HUES48 (cell line): Measurements from ENCODE around the gene USP40.

Experiments used
- H3K27ac ChIP-seq: one replicate; pipeline ENCODE4 v1.7.0; 2013; ENCODE audit warnings: low read depth, low read length, inconsistent platforms
- H3K27me3 ChIP-seq: 2 replicates; pipeline ENCODE4 v1.6.1; 2013; ENCODE audit warnings: mild to moderate bottlenecking, low read length; ENCODE audit not compliant: control insufficient read depth, insufficient read depth
- H3K36me3 ChIP-seq: 2 replicates; pipeline ENCODE4 v1.6.1; 2013; ENCODE audit warnings: low read length; ENCODE audit not compliant: control insufficient read depth, insufficient read depth
- H3K4me1 ChIP-seq: 2 replicates; pipeline ENCODE4 v1.6.1; 2013; ENCODE audit warnings: mild to moderate bottlenecking, low read length; ENCODE audit not compliant: control insufficient read depth, insufficient read depth
- H3K4me3 ChIP-seq: 2 replicates; pipeline ENCODE4 v1.5.1; 2013; ENCODE audit warnings: mild to moderate bottlenecking, low read depth, low read length
- H3K9ac ChIP-seq: 2 replicates; pipeline ENCODE4 v1.6.1; 2013; ENCODE audit warnings: mild to moderate bottlenecking, low read depth, low read length, moderate library complexity
- H3K9me3 ChIP-seq: 2 replicates; pipeline ENCODE4 v1.6.1; 2013; ENCODE audit warnings: low read length; ENCODE audit not compliant: control insufficient read depth, insufficient read depth

The USP40 gene

GRCh38 chr2:233448220-233448559 lies 118.4 kb downstream of the USP40 start:
- H3K36me3 ChIP-seq = peaks cover 28% of the 10 kb centered on the region
- H3K9ac ChIP-seq = no peak overlapping the region
- H3K27me3 ChIP-seq = no peaks in the 10 kb centered on the region
- H3K4me3 ChIP-seq = no peak overlapping the region
- H3K4me1 ChIP-seq = peaks cover 2% of the 10 kb centered on the region; the same call in 1 of the 2 replicates
- no peaks in the 10 kb centered on the region for H3K9me3 ChIP-seq
- H3K27ac ChIP-seq = no peak overlapping the region

GRCh38 chr2:233447506-233448219 lies 118.9 kb downstream of the USP40 start:
- Histone ChIP-seq H3K4me1 (peaks cover 2% of the 10 kb centered on the region; the same call in 1 of the 2 replicates), H3K27me3 (no peaks in the 10 kb centered on the region), H3K36me3 (peaks cover 28% of the 10 kb centered on the region), H3K27ac (no peak overlapping the region), H3K9ac (no peak overlapping the region), H3K9me3 (no peaks in the 10 kb centered on the region), H3K4me3 (no peak overlapping the region)

GRCh38 chr2:233446606-233447305 lies 119.8 kb downstream of the USP40 start:
- Histone ChIP-seq H3K9me3 (no peaks in the 10 kb centered on the region), H3K9ac (no peak overlapping the region), H3K4me3 (no peak overlapping the region), H3K4me1 (peaks cover 2% of the 10 kb centered on the region; the same call in 1 of the 2 replicates), H3K27ac (no peak overlapping the region), H3K36me3 (peaks cover 21% of the 10 kb centered on the region), H3K27me3 (no peaks in the 10 kb centered on the region)

- Histone ChIP-seq H3K27ac (no peak overlapping the region), H3K27me3 (no peaks in the 10 kb centered on the region), H3K9ac (no peak overlapping the region), H3K9me3 (no peaks in the 10 kb centered on the region), H3K4me3 (no peak overlapping the region), H3K4me1 (peaks cover 2% of the 10 kb centered on the region; the same call in 1 of the 2 replicates), H3K36me3 (peaks cover 18% of the 10 kb centered on the region)
These were observed 120.5 kb downstream of the USP40 start for GRCh38 chr2:233446121-233446520.

- Histone ChIP-seq H3K4me3 (no peak overlapping the region), H3K27ac (no peak overlapping the region), H3K27me3 (no peaks in the 10 kb centered on the region), H3K9ac (no peak overlapping the region), H3K4me1 (peaks cover 2% of the 10 kb centered on the region; the same call in 1 of the 2 replicates), H3K9me3 (no peaks in the 10 kb centered on the region), H3K36me3 (peaks cover 18% of the 10 kb centered on the region)
These were observed 121.3 kb downstream of the USP40 start for GRCh38 chr2:233445152-233445830.

- no peak overlapping the region for H3K27ac ChIP-seq
- peaks cover 13% of the 10 kb centered on the region for H3K36me3 ChIP-seq
- H3K27me3 ChIP-seq = no peaks in the 10 kb centered on the region
- peaks cover 2% of the 10 kb centered on the region; the same call in 1 of the 2 replicates for H3K4me1 ChIP-seq
- no peak overlapping the region for H3K9ac ChIP-seq
- H3K4me3 ChIP-seq = no peak overlapping the region
- no peaks in the 10 kb centered on the region for H3K9me3 ChIP-seq
These were observed 122.1 kb downstream of the USP40 start for GRCh38 chr2:233444501-233444900.

- Histone ChIP-seq H3K9ac (no peak overlapping the region), H3K36me3 (peaks cover 9% of the 10 kb centered on the region), H3K27ac (no peak overlapping the region), H3K9me3 (no peaks in the 10 kb centered on the region), H3K4me3 (no peak overlapping the region), H3K4me1 (no peaks in the 10 kb centered on the region), H3K27me3 (no peaks in the 10 kb centered on the region)
These were observed 122.9 kb downstream of the USP40 start for GRCh38 chr2:233443511-233444183.

- Histone ChIP-seq H3K4me1 (no peaks in the 10 kb centered on the region), H3K36me3 (peaks cover 22% of the 10 kb centered on the region), H3K9me3 (no peaks in the 10 kb centered on the region), H3K4me3 (no peak overlapping the region), H3K27me3 (no peaks in the 10 kb centered on the region), H3K27ac (no peak overlapping the region), H3K9ac (no peak overlapping the region)
These were observed 124.6 kb downstream of the USP40 start for GRCh38 chr2:233442028-233442310.

GRCh38 chr2:233441161-233442027 lies 125.2 kb downstream of the USP40 start:
- no peaks in the 10 kb centered on the region for H3K27me3 ChIP-seq
- H3K36me3 ChIP-seq = peaks cover 27% of the 10 kb centered on the region
- no peaks in the 10 kb centered on the region for H3K4me1 ChIP-seq
- no peak overlapping the region for H3K4me3 ChIP-seq
- H3K27ac ChIP-seq = no peak overlapping the region
- H3K9ac ChIP-seq = no peak overlapping the region
- H3K9me3 ChIP-seq = no peaks in the 10 kb centered on the region

GRCh38 chr2:233440714-233441113 lies 125.9 kb downstream of the USP40 start:
- Histone ChIP-seq H3K27me3 (no peaks in the 10 kb centered on the region), H3K4me1 (no peaks in the 10 kb centered on the region), H3K36me3 (peaks cover 24% of the 10 kb centered on the region), H3K9ac (no peak overlapping the region), H3K4me3 (no peak overlapping the region), H3K27ac (no peak overlapping the region), H3K9me3 (no peaks in the 10 kb centered on the region)
